Activated CD4-positive, alpha-beta T cell treated with anti-CD3 and anti-CD28 coated beads, Interleukin-10, Interleukin-2, amounts not matched to agents 100 ng/mL and 50 ng/mL, durations not matched to agents 16 hours and 8 hours (primary cell): ENCODE measurements around the gene AMY1A.
"Not testable (repeated sequence)": the region's sequence is repeated elsewhere in the genome, so short reads cannot be mapped to it uniquely, and the experiment has no call there.

ENCODE experiments used
- DNase-seq: peaks from one replicate; pipeline ENCODE4 v3.0.0-alpha.2; 2020

Gene AMY1A

DNA sequence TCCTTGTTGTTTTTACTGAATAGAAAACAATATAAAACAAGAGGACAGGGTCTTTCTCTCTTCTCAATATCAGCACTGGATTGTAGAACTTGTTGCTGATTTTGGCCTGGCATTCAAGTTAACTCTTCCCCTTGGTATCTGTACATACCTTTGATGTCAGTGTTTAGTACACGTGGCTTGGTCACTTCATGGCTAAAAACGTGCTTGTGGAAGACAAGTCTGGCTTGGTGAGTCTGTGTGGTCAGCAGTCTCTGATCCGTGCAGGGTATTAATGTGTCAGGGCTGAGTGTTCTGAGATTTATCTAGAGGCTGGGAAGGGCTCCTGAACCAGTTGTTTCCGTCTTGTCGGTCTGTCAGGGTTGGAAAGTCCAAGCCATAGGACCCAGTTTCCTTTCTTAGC lies at the start of gene AMY1A:
AMY1A (plus strand) TSS at position 301 of the 400 bp plus-strand sequence. CDS start 571 bp downstream, outside the sequence.
- not testable (repeated sequence) for DNase-seq

GRCh38 chr1:103616362-103616761 lies 39.2 kb upstream of the AMY1A start:
- DNase-seq, result no peak

DNA sequence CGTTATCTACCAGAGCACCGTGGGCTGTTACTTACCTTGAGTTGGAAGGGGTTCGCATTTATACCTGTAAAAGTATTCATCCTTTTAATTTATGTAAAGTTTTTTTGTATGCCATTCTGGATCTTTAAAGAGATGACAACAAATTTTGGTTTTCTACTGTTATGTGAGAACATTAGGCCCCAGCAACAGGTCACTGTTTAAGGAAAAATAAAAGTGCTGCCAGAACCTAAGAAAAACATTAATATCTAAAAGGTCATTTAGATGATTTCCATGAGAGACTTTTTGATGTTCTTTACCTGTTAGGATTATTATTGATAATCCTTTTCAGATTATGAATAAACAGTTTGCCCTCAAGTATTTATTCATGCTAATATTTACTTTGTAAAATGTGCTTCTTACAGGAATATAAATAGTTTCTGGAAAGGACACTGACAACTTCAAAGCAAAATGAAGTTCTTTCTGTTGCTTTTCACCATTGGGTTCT lies 38.5 kb upstream of the AMY1A start, which contains the start of gene AMY2A:
AMY2A (plus strand) TSS at position 434 of the 484 bp plus-strand sequence; CDS start at position 448, 14 bp downstream.
- not testable (repeated sequence) for DNase-seq

- not testable (repeated sequence) for DNase-seq
These were observed 28.1 kb upstream of the AMY1A start for GRCh38 chr1:103627436-103627835.

- DNase-seq, result not testable (repeated sequence)
These were observed 14.4 kb upstream of the AMY1A start for GRCh38 chr1:103641194-103641593.

GRCh38 chr1:103643908-103644307 lies 11.7 kb upstream of the AMY1A start:
- not testable (repeated sequence) for DNase-seq

DNA sequence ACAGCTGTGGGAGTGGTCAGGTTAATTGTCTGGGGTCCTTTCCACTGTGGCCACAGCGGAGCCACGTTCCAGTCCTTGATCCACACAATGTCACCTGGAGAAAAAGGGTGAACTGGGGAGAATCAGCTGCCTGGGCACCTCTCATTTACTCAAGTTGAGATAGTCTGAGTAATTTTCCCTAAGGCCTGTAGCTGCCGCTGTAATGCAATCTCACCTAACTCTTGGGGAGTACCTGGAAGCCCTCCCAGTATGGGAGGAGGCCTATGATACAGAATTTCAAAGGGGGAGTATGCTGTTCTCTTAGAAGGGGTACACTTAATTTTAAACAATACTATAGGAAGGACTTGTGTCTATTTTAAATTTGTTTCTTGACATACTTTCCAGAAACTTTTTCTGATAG lies 5.3 kb upstream of the AMY1A start:
- not testable (repeated sequence) for DNase-seq

DNA sequence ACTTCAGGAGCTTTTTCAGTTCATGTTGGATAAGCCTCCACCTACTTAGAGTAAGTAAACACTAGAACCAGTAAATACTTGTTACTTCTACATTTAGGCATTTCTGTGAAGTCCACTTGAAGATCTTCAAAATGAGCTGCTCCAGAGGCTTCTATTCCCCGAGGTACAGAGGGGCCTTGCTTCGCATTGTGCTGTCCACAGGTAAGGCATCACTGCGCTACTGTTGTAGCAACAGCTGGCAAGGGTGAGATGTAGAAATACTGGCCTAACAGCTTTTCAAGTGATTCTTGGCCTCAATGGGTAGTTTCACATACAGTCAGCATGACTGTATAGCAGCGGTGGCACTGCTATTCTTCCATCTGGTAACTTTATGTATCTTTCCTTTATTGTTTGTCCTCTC lies 4.7 kb upstream of the AMY1A start:
- not testable (repeated sequence) for DNase-seq

DNA sequence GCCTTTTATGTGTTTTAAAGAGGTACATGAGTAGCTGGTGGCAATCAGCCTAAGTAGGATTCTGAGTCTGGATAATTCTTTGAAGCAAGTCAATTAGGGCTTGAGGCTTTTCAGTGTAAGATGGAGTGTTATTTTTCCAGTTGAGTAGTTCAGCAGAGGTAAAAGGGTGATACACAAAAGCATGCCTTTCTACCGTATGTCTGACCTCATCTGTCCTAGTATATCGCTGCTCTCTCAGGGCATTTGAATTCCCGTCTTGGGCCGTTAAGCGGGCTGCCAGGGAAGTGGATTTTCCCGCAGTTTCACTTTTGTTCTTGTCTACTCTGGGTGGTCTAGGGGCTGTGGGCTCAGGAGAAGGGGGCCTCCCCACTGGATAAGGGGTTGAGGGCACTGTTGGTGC lies 1.4 kb upstream of the AMY1A start:
- DNase-seq, result not testable (repeated sequence)

DNA sequence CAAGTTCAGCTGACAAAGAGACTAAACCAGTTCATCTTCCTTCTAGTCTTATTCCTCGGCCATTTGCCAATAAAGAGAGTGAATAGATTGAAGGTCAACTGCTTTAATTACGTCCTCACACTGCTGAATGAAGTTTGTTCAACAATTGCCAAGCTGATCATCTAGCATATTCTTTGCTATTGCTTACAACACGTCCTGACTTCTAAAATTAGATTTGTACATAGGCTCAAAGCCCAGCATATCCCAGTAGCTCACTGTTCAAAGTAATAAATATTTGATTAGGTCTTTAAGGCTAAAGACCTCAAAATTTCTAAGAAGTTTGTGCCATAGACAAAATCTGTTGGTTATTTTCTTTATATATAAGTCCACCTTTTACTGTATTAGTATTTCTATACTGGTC lies 20.8 kb downstream of the AMY1A start:
- not testable (repeated sequence) for DNase-seq

- DNase-seq, result not testable (repeated sequence)
These were observed 40.5 kb downstream of the AMY1A start, which contains the start of gene AMY1B for GRCh38 chr1:103696110-103696509. AMY1B (minus strand) TSS chr1:103696210; CDS start chr1:103695639, 571 bp downstream.

GRCh38 chr1:103697430-103697829 lies 41.9 kb downstream of the AMY1A start:
- not testable (repeated sequence) for DNase-seq

DNA sequence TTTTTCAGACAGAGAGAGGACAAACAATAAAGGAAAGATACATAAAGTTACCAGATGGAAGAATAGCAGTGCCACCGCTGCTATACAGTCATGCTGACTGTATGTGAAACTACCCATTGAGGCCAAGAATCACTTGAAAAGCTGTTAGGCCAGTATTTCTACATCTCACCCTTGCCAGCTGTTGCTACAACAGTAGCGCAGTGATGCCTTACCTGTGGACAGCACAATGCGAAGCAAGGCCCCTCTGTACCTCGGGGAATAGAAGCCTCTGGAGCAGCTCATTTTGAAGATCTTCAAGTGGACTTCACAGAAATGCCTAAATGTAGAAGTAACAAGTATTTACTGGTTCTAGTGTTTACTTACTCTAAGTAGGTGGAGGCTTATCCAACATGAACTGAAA lies 45.1 kb downstream of the AMY1A start:
- not testable (repeated sequence) for DNase-seq

GRCh38 chr1:103701256-103701655 lies 45.7 kb downstream of the AMY1A start:
- not testable (repeated sequence) for DNase-seq

DNA sequence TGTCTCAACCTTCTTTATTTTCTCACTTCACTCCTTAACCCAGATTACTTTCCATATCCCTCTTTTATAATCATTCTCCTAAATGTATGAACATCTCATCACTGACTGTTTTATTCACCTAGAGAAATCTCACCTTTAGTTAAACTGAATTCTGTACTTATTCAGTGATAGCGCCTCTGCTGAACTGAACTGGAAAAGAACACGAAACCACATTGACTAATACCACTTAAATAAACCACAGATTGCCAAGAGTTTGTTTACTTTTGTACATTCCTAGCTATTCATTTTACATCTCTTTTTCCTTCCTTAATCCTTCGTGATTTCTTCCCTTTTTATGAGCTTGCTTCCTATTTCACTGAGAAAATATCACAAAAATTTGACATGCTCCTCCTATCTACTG lies 52.1 kb downstream of the AMY1A start:
- not testable (repeated sequence) for DNase-seq

GRCh38 chr1:103710381-103710780 lies 54.8 kb downstream of the AMY1A start:
- not testable (repeated sequence) for DNase-seq
